Medulla oblongata (tissue), 1 donor: ENCODE measurements around the gene IQCN.
"Not testable (repeated sequence)": the region's sequence is repeated elsewhere in the genome, so short reads cannot be mapped to it uniquely, and the experiment has no call there.

Experiments used
- DNase-seq: peaks from one replicate; pipeline ENCODE4 v3.0.0-alpha.2; 2015; ENCODE audit errors: extremely low spot score

Gene IQCN

GRCh38 chr19:18209912-18210311 lies 64.3 kb downstream of the IQCN start:
- not testable (repeated sequence) for DNase-seq

DNA sequence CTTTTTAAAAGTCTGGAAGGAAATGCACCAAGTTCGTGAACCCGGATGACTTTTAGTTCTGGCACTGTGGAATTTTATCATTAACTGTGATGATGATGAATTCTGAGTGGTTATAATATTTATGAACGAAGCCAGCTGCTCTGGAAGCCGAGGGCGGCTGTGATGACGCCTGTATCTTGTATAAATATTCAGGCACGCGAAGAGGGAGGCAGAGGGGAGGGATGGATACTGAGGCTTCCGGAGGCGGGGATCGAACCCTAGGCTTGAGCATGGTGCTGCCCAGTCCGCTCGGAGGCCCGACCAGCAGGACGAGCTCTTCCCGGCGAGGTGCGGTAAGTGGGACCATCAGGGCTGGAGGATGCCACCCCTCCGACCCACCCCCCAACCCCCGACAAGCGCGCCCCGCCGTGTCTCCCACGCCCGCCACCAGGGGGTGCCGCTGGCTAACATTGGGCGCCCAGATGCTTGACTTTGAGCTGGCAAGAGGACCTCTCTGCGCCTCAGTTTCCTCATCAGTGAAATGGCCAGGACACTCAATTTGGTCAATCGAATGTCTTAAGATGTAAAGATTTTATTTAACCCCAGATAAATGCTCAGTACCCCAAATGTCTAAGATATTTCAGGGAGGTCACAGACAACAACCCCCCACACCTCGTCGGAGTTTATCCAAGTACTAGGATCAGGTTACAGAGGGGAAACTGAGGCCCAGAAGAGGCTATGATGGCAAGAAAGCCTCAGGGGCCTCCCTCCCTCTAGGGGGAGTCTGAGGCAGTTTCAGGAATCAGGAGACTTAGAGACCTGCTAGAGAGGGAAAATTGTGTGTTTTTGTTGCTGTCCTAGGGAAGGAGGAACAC lies 65.9 kb downstream of the IQCN start:
- no peak for DNase-seq
